Fibroblast of lung (primary cell): Measurements from ENCODE around the gene TMEM97. TPM values are rescaled to one million over a fixed set of nuclear protein-coding genes. Genes with fewer than 3 reads are reported as not detected.

Source experiments
- DNase-seq, 2 donors: peaks; one replicate each; pipeline versions ENCODE4 v3.0.0 to v3.0.0-alpha.2; 2010; ENCODE audit warnings: low read depth in 2 of 2
- H2AFZ ChIP-seq: 2 replicates; pipeline ENCODE4 v1.5.1; 2012; ENCODE audit warnings: low read length, control low read depth, inconsistent platforms
- H3K27ac ChIP-seq: 2 replicates; pipeline ENCODE4 v1.5.1; 2011; ENCODE audit warnings: low read length, control low read depth; ENCODE audit not compliant: insufficient read depth
- H3K27me3 ChIP-seq: 2 replicates; pipeline ENCODE4 v1.5.1; 2011; ENCODE audit warnings: mild to moderate bottlenecking, low read length; ENCODE audit not compliant: control insufficient read depth, insufficient read depth
- H3K36me3 ChIP-seq: 2 replicates; pipeline ENCODE4 v1.5.1; 2011; ENCODE audit warnings: low read length; ENCODE audit not compliant: control insufficient read depth, insufficient read depth
- H3K4me1 ChIP-seq: 2 replicates; pipeline ENCODE4 v1.5.1; 2011; ENCODE audit warnings: low read length; ENCODE audit not compliant: control insufficient read depth, insufficient read depth; ENCODE audit errors: extremely low read depth
- H3K4me2 ChIP-seq: 2 replicates; pipeline ENCODE4 v1.5.1; 2011; ENCODE audit warnings: low read length, control low read depth; ENCODE audit not compliant: insufficient read depth; ENCODE audit errors: extremely low read depth
- H3K4me3 ChIP-seq, 4 experiments: fragments of 200-600 bp in 1 of 4; sonication (generic) in 1 of 4; replicated peaks in 1 of 4; 2 replicates each; pipeline ENCODE4 v1.5.1; 2011 to 2016; ENCODE audit warnings: low read length in 4 of 4, low read depth in 3 of 4, mild to moderate bottlenecking in 3 of 4, control low read depth in 2 of 4, inconsistent platforms in 1 of 4, mixed read lengths in 1 of 4; ENCODE audit not compliant: insufficient read depth in 1 of 4; ENCODE audit errors: control extremely low read depth in 1 of 4
- H3K79me2 ChIP-seq: 2 replicates; pipeline ENCODE4 v1.5.1; 2012; ENCODE audit warnings: mild to moderate bottlenecking, low read length, inconsistent platforms; ENCODE audit not compliant: control insufficient read depth, insufficient read depth
- H3K9ac ChIP-seq: 2 replicates; pipeline ENCODE4 v1.5.1; 2011; ENCODE audit warnings: mild to moderate bottlenecking, low read length, control low read depth; ENCODE audit not compliant: insufficient read depth
- H3K9me3 ChIP-seq: 2 replicates; pipeline ENCODE4 v1.5.1; 2012; ENCODE audit warnings: low read depth, low read length; ENCODE audit not compliant: control insufficient read depth, insufficient read depth
- H4K20me1 ChIP-seq: 2 replicates; pipeline ENCODE4 v1.5.1; 2011; ENCODE audit warnings: low read length; ENCODE audit not compliant: control insufficient read depth, insufficient read depth; ENCODE audit errors: extremely low read depth
- EZH2 ChIP-seq: IDR thresholded peaks from 2 replicates; pipeline ENCODE4 v1.5.1; 2012; ENCODE audit warnings: low read length, control low read depth, mild to moderate bottlenecking; ENCODE audit errors: missing control alignments
- polyA plus RNA-seq, 2 donors: library from polyadenylated mRNA; depleted of rRNA in 1 of 2; stranded (reverse) in 1 of 2; unstranded in 1 of 2; fragments of >200 nt; gene quantifications; 2 replicates each; pipeline ENCODE4 v1.2.1, GENCODE V29; 2011 to 2012; ENCODE audit warnings: missing spikeins in 1 of 2
- total RNA-seq: library from RNA; depleted of rRNA; stranded (reverse); fragments of >200 nt; gene quantifications from 2 replicates; pipeline ENCODE4 v1.2.1, GENCODE V29; 2014
- TF ChIP-seq, protein P1 (sequence below), 2 donors: IDR thresholded peaks in 1 of 2; conservative IDR thresholded peaks in 1 of 2; 1 replicate in 1 of 2; 2 replicates in 1 of 2; pipeline ENCODE4 v1.5.1; 2011 to 2012; ENCODE audit warnings: low read length in 2 of 2, control low read depth in 1 of 2, inconsistent platforms in 1 of 2, low read depth in 1 of 2, mild to moderate bottlenecking in 1 of 2

Gene TMEM97
- total and polyA plus RNA-seq, 2 donors (not counting 1 experiment from before 2014, with no cell fraction given) = 34.4 to 43.6 TPM

DNA sequence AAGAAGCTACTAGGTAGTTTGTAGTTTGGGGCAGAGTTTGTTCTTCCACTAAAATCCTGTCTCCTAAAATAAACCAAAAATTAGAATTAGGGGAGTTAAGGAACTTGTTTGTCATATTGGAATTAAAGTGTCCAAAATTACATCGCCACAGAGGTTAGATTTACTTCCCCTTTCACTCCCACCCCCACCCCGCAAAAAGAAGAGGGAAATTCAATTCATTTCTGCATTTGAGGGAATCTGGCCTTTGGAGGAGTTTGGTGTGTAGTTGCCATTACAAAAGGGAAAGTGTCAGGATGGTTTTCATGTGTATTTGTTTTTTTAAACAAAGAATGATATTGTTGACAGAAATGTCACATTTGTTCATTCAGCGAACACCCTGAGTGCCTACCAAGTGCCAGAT lies 5.8 kb downstream of the TMEM97 start:
- Histone ChIP-seq H3K79me2 (peaks cover 3% of the 10 kb centered on the region), H3K36me3 (peaks cover 4% of the 10 kb centered on the region), H3K4me3 (no peak overlapping the region), H3K27me3 (no peaks in the 10 kb centered on the region), H3K27ac (no peak overlapping the region), H3K9me3 (no peaks in the 10 kb centered on the region), H3K4me1 (peaks cover 4% of the 10 kb centered on the region), H3K9ac (no peak overlapping the region), H4K20me1 (no peaks in the 10 kb centered on the region), H3K4me2 (no peak overlapping the region), H2AFZ (no peak overlapping the region)
- no peak for DNase-seq
- TF ChIP-seq, protein P1, sequence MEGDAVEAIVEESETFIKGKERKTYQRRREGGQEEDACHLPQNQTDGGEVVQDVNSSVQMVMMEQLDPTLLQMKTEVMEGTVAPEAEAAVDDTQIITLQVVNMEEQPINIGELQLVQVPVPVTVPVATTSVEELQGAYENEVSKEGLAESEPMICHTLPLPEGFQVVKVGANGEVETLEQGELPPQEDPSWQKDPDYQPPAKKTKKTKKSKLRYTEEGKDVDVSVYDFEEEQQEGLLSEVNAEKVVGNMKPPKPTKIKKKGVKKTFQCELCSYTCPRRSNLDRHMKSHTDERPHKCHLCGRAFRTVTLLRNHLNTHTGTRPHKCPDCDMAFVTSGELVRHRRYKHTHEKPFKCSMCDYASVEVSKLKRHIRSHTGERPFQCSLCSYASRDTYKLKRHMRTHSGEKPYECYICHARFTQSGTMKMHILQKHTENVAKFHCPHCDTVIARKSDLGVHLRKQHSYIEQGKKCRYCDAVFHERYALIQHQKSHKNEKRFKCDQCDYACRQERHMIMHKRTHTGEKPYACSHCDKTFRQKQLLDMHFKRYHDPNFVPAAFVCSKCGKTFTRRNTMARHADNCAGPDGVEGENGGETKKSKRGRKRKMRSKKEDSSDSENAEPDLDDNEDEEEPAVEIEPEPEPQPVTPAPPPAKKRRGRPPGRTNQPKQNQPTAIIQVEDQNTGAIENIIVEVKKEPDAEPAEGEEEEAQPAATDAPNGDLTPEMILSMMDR (conservative IDR thresholded peaks at IDR 0.05 in 1 of 2, IDR thresholded peaks at IDR 0.05 in 1 of 2; ENCODE audit: low read depth in 1 of 2, low read length in 2 of 2) = no peak
- TF ChIP-seq EZH2 = no peak

DNA sequence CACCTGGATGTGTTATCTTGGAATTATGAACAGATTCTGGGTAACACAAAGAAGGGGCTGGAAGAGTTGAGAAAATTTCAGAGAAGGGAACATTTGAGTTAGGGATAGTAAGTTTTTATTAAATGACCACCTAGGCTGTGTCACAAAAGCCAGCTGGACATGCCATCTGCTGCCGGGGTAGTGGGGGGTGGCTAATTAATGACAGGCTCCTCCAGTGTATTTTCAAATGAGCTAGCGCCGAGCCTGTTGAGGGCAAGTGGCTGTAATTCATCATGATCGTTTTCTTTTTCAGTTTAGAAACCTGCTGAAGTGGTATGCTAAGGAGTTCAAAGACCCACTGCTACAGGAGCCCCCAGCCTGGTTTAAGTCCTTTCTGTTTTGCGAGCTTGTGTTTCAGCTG lies 6.2 kb downstream of the TMEM97 start:
- H3K4me2 ChIP-seq = no peak overlapping the region
- H3K79me2 ChIP-seq = peaks cover 3% of the 10 kb centered on the region
- DNase-seq = no peak
- no peak overlapping the region for H2AFZ ChIP-seq
- no peaks in the 10 kb centered on the region for H3K9me3 ChIP-seq
- H4K20me1 ChIP-seq = no peaks in the 10 kb centered on the region
- TF ChIP-seq, protein P1 (conservative IDR thresholded peaks at IDR 0.05 in 1 of 2, IDR thresholded peaks at IDR 0.05 in 1 of 2; ENCODE audit: low read depth in 1 of 2, low read length in 2 of 2) = no peak
- no peak for TF ChIP-seq EZH2
- peaks cover 4% of the 10 kb centered on the region for H3K4me1 ChIP-seq
- peaks cover 4% of the 10 kb centered on the region for H3K36me3 ChIP-seq
- no peak overlapping the region for H3K9ac ChIP-seq
- H3K4me3 ChIP-seq = no peak overlapping the region
- H3K27ac ChIP-seq = no peak overlapping the region
- no peaks in the 10 kb centered on the region for H3K27me3 ChIP-seq

DNA sequence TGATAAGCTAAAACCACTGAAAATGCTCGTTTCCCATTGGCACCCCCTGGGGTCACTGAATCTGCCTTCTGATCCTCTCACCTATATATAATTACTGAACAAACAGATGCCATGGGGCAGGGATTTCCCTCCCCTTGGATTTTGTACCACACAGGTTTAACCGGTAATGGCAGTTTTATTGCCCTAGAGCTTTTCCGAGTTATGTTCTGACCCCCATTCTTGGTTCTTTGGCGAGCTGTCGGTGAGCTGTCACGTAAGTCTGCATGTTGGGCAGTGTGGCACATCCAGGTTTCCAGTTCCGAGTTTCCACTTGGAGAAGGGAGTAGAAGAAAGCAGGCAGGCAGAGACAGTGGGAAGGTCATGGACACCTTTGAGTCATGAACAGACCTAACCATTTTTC lies 7.1 kb downstream of the TMEM97 start:
- Histone ChIP-seq H3K9me3 (no peaks in the 10 kb centered on the region), H3K9ac (no peak overlapping the region), H3K4me3 (no peak overlapping the region), H3K4me1 (peaks cover 3% of the 10 kb centered on the region), H3K27ac (no peak overlapping the region), H3K4me2 (no peak overlapping the region), H3K27me3 (no peaks in the 10 kb centered on the region), H3K36me3 (peaks cover 7% of the 10 kb centered on the region), H3K79me2 (peaks cover 3% of the 10 kb centered on the region), H2AFZ (no peak overlapping the region), H4K20me1 (no peaks in the 10 kb centered on the region)
- TF ChIP-seq, protein P1 (conservative IDR thresholded peaks at IDR 0.05 in 1 of 2, IDR thresholded peaks at IDR 0.05 in 1 of 2; ENCODE audit: low read depth in 1 of 2, low read length in 2 of 2) = no peak
- TF ChIP-seq EZH2 = no peak
- no peak for DNase-seq
